HG03159 (cell line): ENCODE results near the gene RAD17.
"Not testable (repeated sequence)": the region's sequence is repeated elsewhere in the genome, so short reads cannot be mapped to it uniquely, and the experiment has no call there.

Source experiments
- ATAC-seq: cut with Tn5 transposase; IDR thresholded peaks from one replicate; pipeline ENCODE4 v1.9.1; 2021; ENCODE audit warnings: mild to moderate bottlenecking, moderate library complexity; ENCODE audit not compliant: unreplicated experiment

The RAD17 gene

GRCh38 chr5:69374911-69375446 is 5.4 kb downstream of the RAD17 start:
- peak; percentile 70 for ATAC-seq

DNA sequence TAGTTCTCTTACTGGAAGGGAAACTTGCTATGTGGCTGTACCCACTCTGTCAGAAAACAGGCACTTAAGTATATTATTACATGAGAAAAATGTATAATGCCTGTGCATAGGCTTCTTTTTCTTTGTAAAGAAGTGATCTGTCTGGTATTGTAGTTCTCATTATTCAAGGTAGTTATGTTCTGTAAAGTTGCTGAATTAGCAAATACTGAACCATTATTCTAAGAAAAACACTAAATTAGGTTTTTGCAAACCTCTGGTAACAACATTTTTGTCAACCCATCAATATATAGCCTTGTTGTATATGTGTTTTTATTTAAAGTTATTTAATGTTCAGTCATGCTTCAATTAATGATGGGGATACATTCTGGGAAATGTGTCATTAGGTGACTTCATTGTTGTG is 8.8 kb downstream of the RAD17 start:
- ATAC-seq: no peak

GRCh38 chr5:69404659-69405330 is 35.2 kb downstream of the RAD17 start:
- no peak for ATAC-seq

DNA sequence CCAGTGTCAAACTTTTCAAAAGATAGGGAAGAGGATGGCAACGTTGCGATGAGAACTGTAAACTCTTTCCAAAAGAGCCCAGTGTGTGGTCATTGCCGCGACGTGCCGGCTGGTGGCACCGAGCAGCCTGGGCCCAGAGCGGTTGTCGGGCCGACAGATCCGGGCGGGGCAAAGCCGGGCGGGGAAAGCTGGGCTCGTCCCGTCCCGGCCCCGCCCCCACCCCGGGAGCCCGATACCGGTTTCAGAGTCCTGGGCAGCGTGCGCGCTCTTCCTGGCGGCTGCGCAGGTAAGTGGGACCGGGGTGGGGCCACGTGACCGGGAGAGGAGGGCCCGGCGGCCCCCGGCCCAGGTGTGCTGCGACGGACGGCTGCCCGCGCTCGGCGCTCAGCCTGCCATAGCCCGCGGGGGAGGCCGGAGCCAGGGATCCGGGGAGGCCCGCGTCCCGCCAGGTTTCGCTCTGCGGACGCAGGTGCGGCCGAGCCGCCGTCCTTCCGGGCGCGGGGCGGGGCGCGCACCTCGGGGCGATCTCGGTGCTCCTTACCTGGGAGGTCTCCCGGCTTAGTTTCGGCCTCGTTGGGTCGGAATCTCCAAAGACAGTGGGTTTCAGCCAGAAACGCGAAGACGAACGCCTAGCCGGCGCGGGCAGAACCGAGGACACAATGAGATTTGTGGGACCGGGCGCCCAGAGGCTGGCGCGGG is 45.4 kb downstream of the RAD17 start, which contains the start of gene MARVELD2:
Gene MARVELD2 (plus strand): TSS at position 232 of the 699 bp plus-strand sequence. CDS start 4,270 bp downstream, outside the sequence.
- ATAC-seq: no peak

GRCh38 chr5:69415584-69415958 is 46.0 kb downstream of the RAD17 start:
- ATAC-seq: no peak

- no peak for ATAC-seq
These were observed 46.6 kb downstream of the RAD17 start for GRCh38 chr5:69416180-69416579.

- ATAC-seq: no peak
These were observed 47.1 kb downstream of the RAD17 start for GRCh38 chr5:69416699-69417098.

GRCh38 chr5:69418554-69418953 is 48.9 kb downstream of the RAD17 start:
- no peak for ATAC-seq

DNA sequence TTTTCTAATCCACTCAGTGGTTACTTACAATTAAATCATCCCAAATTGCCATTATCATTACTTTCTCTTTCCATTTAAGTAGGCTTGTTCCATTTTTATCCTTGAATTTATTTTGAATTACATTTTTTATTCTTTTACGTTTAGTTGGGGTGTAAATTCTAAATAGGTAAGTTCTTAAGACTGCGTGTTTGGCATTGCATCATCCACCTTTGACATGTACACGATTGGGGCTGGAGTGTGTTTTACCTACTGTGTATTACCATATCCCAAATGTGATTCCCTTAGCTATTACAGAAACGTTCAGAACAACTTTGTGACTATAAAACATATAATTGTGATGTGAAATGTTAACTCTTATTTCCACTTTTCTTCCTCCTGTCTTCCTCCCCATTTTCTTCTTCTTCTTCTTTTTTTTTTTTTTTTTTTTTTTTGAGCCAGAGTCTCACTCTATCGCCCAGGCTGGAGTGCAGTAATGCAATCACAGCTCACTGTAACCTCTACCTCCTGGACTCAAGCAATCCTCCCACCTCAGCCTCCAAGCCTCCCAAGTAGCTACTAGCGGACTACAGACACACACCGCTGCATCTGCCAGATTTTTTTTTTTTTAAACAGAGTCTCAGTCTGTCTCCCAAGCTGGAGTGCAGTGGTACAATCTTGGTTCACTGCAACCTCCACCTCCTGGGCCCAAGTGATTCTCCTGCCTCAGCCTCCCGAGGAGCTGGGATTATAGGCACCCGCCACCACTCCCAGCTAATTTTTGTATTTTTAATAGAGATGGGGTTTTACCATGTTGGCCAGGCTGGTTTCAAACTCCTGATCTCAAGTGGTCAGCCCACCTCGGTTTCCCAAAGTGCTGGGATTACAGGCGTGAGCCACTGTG is 62.0 kb downstream of the RAD17 start:
- no peak for ATAC-seq

DNA sequence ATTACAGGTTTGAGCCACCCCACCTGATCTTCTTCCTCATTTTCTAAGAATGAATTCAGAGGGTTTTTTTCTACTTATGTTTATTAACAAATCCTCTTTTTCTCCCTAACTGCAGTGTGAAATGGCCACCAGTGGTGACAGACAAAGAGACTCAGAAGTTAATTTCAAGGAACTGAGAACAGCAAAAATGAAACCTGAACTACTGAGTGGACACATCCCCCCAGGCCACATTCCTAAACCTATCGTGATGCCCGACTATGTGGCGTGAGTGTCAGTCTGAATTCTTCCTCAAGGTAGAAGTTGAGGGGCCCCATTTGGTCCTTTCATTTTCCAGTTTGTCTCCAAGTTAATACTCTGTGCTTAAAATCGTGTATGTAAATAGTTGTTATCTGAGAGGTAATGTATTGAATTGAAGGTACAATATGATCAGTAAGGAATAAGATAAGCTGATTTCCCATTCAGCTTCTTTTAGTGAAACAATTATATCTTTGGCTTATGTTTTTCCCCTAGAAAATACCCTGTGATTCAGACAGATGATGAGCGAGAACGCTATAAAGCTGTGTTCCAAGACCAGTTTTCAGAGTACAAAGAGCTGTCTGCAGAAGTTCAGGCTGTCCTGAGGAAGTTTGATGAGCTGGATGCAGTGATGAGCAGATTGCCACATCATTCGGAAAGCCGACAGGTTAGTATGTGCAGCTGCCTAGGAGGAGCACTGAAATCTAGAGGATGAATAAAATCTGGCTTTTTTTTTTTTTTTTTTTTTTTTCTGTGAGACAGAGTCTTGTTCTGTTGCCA is 63.0 kb downstream of the RAD17 start:
- ATAC-seq: peak; percentile 54

- not testable (repeated sequence) for ATAC-seq
These were observed 65.8 kb downstream of the RAD17 start for GRCh38 chr5:69435276-69435884.

DNA sequence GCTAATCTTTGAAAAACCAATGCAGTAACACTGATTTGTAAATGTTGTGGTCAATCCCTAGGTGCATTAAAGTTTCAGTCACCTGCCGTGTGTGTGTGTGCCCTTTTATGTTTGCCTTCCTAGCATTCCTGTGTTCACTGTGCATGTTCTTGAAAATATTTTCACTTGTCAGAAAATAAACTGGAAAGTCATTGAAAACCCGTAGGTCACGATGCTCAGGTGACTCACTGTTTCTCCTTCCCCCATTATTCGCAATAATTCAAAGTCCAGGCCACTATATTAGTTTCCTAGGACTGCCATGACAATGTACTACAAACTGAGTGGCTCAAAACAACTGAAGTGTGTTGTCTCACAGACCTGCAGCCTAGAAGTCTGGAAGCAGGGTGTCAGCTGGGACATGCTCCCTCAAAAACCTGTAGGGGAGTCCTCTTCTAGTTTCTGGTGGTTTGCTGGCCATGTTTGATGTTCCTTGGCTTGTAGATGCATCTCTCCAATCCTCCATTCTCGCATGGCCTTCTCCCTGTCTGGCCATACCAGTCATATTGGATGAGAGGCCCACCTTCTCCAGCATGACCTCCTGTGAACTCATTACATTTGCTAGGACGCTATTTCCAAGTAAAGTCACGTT is 74.6 kb downstream of the RAD17 start:
- no peak for ATAC-seq

DNA sequence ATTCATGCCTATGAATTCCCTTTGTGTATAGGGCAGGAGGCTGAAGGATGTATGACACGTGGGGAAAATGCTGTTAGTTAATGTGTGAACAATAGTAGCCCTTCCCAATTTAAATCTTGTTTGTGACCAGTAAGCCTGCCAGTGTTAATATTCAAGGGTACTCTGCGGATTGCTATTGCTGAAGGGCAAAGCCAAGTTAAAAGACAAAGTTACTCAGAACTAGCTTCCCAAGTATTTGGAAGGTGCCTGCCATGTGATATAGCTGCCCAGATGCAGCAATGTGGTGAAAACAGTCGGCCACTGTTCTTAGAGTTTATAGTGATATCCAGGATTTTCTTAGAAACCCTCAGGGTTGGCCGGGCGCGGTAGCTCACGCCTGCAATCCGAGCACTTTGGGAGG is 79.9 kb downstream of the RAD17 start:
- ATAC-seq: no peak

GRCh38 chr5:69450116-69450515 is 80.5 kb downstream of the RAD17 start:
- ATAC-seq: no peak

DNA sequence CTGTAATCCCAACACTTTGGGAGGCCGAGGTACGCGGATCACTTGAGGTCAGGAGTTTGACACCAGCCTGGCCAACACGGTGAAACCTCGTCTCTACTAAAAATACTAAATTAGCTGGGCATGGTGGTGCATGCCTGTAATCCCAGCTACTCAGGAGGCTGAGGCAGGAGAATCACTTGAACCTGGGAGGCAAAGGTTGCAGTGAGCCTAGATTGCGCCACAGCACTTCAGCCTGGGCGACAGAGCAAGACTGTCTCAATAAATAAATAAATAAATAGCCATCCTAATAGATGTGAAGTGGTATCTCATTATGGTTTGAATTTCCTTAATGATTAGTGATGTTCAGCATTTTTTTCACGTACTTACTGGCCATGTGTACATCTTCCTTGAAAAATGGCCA is 80.9 kb downstream of the RAD17 start:
- ATAC-seq: not testable (repeated sequence)

GRCh38 chr5:69451941-69452647 is 82.5 kb downstream of the RAD17 start:
- no peak for ATAC-seq

- not testable (repeated sequence) for ATAC-seq
These were observed 83.9 kb downstream of the RAD17 start for GRCh38 chr5:69453487-69453886.

DNA sequence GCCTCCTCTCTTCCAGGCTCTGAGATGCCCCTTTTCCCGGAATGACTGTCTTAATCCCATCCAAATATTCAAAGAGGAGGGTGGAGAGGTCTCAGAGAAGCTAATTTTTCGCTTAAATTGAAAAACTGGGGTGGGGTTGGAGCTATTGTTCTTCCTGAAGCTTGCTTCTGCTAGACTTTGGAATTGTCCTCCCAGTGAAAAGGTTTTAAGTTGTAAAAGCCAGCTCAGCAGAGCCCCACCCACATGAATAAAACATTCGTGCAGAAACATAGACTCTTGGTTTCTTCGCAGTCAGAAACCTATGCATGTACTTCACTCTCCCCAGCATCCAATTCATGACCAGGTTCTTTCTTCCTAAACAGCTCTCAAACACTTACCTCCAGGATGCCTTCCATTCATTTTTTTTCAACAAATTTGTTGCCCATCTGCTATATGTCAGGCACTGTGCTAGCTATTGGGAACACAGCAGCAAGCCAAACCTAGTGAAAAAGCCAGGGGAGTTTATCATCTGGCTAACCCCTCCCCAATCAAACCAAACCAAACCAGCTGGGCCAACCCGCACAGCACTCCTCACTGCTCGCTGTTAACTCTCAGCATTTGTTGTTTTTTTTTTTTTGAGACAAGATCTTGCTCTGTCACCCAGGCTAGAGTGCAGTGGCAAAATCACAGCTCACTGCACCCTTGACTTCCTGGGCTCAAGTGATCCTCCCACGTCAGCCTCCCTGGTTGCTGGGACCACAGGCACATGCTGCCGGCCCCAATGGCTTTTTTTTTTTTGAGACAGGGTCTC is 85.0 kb downstream of the RAD17 start:
- no peak for ATAC-seq
